GM19463 (cell line): Measurements from ENCODE around the gene PHC2.
"Not testable (repeated sequence)": the region's sequence is repeated elsewhere in the genome, so short reads cannot be mapped to it uniquely, and the experiment has no call there.

ENCODE experiments used
- ATAC-seq: cut with Tn5 transposase; IDR thresholded peaks from one replicate; pipeline ENCODE4 v1.9.1; 2021; ENCODE audit warnings: mild to moderate bottlenecking, moderate library complexity; ENCODE audit not compliant: unreplicated experiment

Gene PHC2

GRCh38 chr1:33296824-33297223 lies 134.1 kb downstream of the PHC2 start:
- ATAC-seq = no peak

GRCh38 chr1:33296082-33296458 lies 134.8 kb downstream of the PHC2 start:
- ATAC-seq = no peak

- ATAC-seq = peak; percentile 62
These were observed 135.3 kb downstream of the PHC2 start for GRCh38 chr1:33295450-33296081.

DNA sequence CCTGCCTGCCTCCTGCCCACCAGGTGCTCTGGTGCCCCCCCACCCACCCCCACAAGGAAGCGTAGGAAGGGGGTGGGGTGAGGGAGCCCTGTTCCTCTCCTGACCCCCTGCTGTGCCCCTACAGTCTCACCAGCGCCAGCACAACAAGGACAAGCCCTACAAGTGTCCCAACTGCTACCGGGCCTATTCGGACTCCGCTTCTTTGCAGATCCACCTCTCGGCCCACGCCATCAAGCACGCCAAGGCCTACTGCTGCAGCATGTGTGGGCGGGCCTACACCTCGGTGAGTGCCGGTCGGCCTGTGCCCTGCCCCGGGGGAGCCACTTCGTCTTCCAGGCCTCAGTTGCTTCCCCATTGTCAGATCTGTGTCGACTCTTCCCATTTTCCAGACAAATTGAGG lies 135.9 kb downstream of the PHC2 start:
- no peak for ATAC-seq

- no peak for ATAC-seq
These were observed 136.6 kb downstream of the PHC2 start for GRCh38 chr1:33294071-33295010.

DNA sequence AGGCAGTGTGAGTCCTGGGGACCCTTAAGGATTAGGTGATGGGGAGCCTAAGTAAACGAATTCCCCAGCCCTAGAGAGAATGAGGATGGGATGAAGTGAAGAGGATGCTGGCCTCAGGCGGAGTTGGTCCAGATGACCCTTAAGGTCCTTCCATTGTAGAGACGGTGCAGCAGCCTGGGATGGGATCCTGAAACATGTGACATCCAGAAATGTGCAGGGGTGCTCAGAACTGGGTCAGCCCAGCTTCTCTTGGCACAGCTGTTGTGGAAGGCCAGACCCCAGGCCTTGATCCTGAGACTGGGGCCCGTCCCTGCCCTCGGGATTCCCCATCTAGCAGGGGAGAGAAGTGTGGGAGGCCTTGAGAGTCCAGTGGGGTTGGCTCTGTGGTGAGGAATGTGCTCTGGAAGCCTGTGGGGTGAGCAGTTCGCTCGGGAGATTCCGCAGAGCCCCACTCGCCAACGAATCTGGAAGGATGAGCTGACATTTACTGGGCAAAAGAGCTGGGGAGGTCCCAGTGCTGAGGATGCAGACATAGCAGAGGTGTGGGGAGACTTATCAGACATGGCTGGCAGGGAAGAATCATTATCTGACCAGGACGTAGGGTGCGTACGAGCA lies 138.1 kb downstream of the PHC2 start:
- ATAC-seq = no peak

- ATAC-seq = not testable (repeated sequence)
These were observed 140.3 kb downstream of the PHC2 start for GRCh38 chr1:33290615-33291014.

GRCh38 chr1:33289858-33290154 lies 141.1 kb downstream of the PHC2 start:
- no peak for ATAC-seq

GRCh38 chr1:33288976-33289857 lies 141.7 kb downstream of the PHC2 start:
- no peak for ATAC-seq

DNA sequence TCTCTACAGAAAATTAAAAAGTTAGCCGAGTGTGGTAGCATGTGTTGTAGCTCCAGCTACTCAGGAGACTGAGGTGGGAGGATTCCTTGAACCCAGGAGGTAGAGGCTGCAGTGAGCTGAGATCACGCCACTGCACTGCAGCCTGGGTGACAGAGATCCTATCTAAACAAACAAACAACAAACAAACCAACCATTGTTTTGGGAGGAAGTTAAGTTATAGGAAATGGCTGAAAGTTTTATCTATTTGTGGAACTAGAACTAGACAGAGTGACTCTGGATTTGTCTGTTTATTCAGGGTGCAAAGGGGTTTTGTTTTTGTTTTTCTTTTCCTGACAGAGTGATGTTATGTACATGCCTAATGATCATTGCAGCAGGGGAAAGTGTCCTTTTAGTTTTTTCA lies 143.6 kb downstream of the PHC2 start:
- ATAC-seq = no peak

GRCh38 chr1:33286451-33287185 lies 144.3 kb downstream of the PHC2 start:
- no peak for ATAC-seq

- no peak for ATAC-seq
These were observed 146.8 kb downstream of the PHC2 start for GRCh38 chr1:33284049-33284448.

- ATAC-seq = no peak
These were observed 148.1 kb downstream of the PHC2 start for GRCh38 chr1:33282791-33283190.

- ATAC-seq = no peak
These were observed 149.2 kb downstream of the PHC2 start for GRCh38 chr1:33281554-33282303.

GRCh38 chr1:33280091-33280661 lies 150.7 kb downstream of the PHC2 start:
- ATAC-seq = no peak

- ATAC-seq = no peak
These were observed 153.3 kb downstream of the PHC2 start for GRCh38 chr1:33277488-33278084.

GRCh38 chr1:33276573-33277298 lies 154.2 kb downstream of the PHC2 start:
- no peak for ATAC-seq
